ENCODE measurements around the gene AP4M1. TPM values are rescaled to one million over a fixed set of nuclear protein-coding genes. Genes with fewer than 3 reads are reported as not detected.
A peak's percentile ranks its signal among the peaks of the same experiment; 100 is the strongest.
"Not testable (repeated sequence)": the region's sequence is repeated elsewhere in the genome, so short reads cannot be mapped to it uniquely, and the experiment has no call there.

AP4M1 gene
- total RNA-seq, 4 donors from 2014 or later: 7.2 to 20.6 (median 9.8) TPM

- ATAC-seq (ENCODE audit: low FRiP score): no peak
- no peak for TF ChIP-seq CTCF (IDR thresholded peaks at IDR 0.05)
- DNase-seq (ENCODE audit: low spot score): no peak
Observed at GRCh38 chr7:100132126-100132525, 30.7 kb downstream of the AP4M1 start.

GRCh38 chr7:100132697-100133151, 31.3 kb downstream of the AP4M1 start:
- DNase-seq (ENCODE audit: low spot score) (no peak), ATAC-seq (ENCODE audit: low FRiP score) (peak; percentile 62)
- peak in 2 of 3 donors; percentile 24 to 31 for TF ChIP-seq CTCF (IDR thresholded peaks at IDR 0.05)

GRCh38 chr7:100137851-100138760, 36.7 kb downstream of the AP4M1 start:
- no peak for TF ChIP-seq CTCF (IDR thresholded peaks at IDR 0.05)
- ATAC-seq (ENCODE audit: low FRiP score): no peak

GRCh38 chr7:100141555-100141949, 40.1 kb downstream of the AP4M1 start:
- no peak for DNase-seq (ENCODE audit: low spot score)
- ATAC-seq (ENCODE audit: low FRiP score): no peak
- TF ChIP-seq CTCF (IDR thresholded peaks at IDR 0.05): no peak

More at GRCh38 chr7:100137851-100138760, 36.7 kb downstream of the AP4M1 start:
- no peak for DNase-seq (ENCODE audit: low spot score)

GRCh38 chr7:100142461-100142860, 41.0 kb downstream of the AP4M1 start:
- no peak for TF ChIP-seq CTCF (IDR thresholded peaks at IDR 0.05)
- ATAC-seq (ENCODE audit: low FRiP score) (no peak), DNase-seq (ENCODE audit: low spot score) (no peak)

GRCh38 chr7:100146350-100146749, 44.9 kb downstream of the AP4M1 start:
- not testable (repeated sequence) for DNase-seq (ENCODE audit: low spot score)
- peak; percentile 55 for ATAC-seq (ENCODE audit: low FRiP score)

GRCh38 chr7:100147278-100147677, 45.8 kb downstream of the AP4M1 start:
- ATAC-seq (ENCODE audit: low FRiP score): no peak
- TF ChIP-seq CTCF (IDR thresholded peaks at IDR 0.05): no peak
- no peak for DNase-seq (ENCODE audit: low spot score)

Measured in omental fat pad (tissue), 4 donors.